NCI-H526 treated with DMSO at 0.1 percent for 48 hours (cell line): Measurements from ENCODE around the gene SCMH1.
A peak's percentile ranks its signal among the peaks of the same experiment; 100 is the strongest.

ENCODE experiments used
- DNase-seq: peaks from one replicate; lab custom pipeline; 2025; lab: John Stamatoyannopoulos, UW

The SCMH1 gene

GRCh38 chr1:41241749-41242341 is at the start of gene SCMH1:
SCMH1 (minus strand) TSS chr1:41242306; CDS start chr1:41186133, 56,173 bp downstream.
- DNase-seq = peak; percentile 29

GRCh38 chr1:41291195-41291594 is 49.1 kb upstream of the SCMH1 start:
- DNase-seq = no peak

GRCh38 chr1:41289196-41289595 is 47.1 kb upstream of the SCMH1 start:
- no peak for DNase-seq

- DNase-seq = no peak
Measured at GRCh38 chr1:41286992-41287391, 44.9 kb upstream of the SCMH1 start.

GRCh38 chr1:41286486-41286885 is 44.4 kb upstream of the SCMH1 start:
- DNase-seq = no peak

- DNase-seq = no peak
Measured at GRCh38 chr1:41285818-41286217, 43.7 kb upstream of the SCMH1 start.

GRCh38 chr1:41284121-41284520 is 42.0 kb upstream of the SCMH1 start:
- no peak for DNase-seq

GRCh38 chr1:41282679-41283317 is 40.7 kb upstream of the SCMH1 start:
- no peak for DNase-seq

GRCh38 chr1:41281334-41281733 is 39.2 kb upstream of the SCMH1 start:
- no peak for DNase-seq

- no peak for DNase-seq
Measured at GRCh38 chr1:41280202-41281032, 38.3 kb upstream of the SCMH1 start.

- DNase-seq = no peak
Measured at GRCh38 chr1:41278076-41278475, 36.0 kb upstream of the SCMH1 start.

GRCh38 chr1:41277371-41277975 is 35.4 kb upstream of the SCMH1 start:
- DNase-seq = no peak

- no peak for DNase-seq
Measured at GRCh38 chr1:41275831-41276230, 33.7 kb upstream of the SCMH1 start.

- no peak for DNase-seq
Measured at GRCh38 chr1:41274752-41275545, 32.8 kb upstream of the SCMH1 start.

GRCh38 chr1:41272601-41273000 is 30.5 kb upstream of the SCMH1 start:
- DNase-seq = peak; percentile 34

- peak; percentile 77 for DNase-seq
Measured at GRCh38 chr1:41268154-41268770, 26.2 kb upstream of the SCMH1 start.

GRCh38 chr1:41261926-41262618 is 20.0 kb upstream of the SCMH1 start:
- no peak for DNase-seq

GRCh38 chr1:41260768-41261167 is 18.7 kb upstream of the SCMH1 start:
- no peak for DNase-seq

GRCh38 chr1:41259221-41259620 is 17.1 kb upstream of the SCMH1 start:
- no peak for DNase-seq

- no peak for DNase-seq
Measured at GRCh38 chr1:41255978-41256377, 13.9 kb upstream of the SCMH1 start.

GRCh38 chr1:41251120-41251519 is 9.0 kb upstream of the SCMH1 start:
- DNase-seq = peak; percentile 76
